ENCODE measurements around the gene CCNG1.
"Not testable (repeated sequence)": the region's sequence is repeated elsewhere in the genome, so short reads cannot be mapped to it uniquely, and the experiment has no call there.

The CCNG1 gene

DNA sequence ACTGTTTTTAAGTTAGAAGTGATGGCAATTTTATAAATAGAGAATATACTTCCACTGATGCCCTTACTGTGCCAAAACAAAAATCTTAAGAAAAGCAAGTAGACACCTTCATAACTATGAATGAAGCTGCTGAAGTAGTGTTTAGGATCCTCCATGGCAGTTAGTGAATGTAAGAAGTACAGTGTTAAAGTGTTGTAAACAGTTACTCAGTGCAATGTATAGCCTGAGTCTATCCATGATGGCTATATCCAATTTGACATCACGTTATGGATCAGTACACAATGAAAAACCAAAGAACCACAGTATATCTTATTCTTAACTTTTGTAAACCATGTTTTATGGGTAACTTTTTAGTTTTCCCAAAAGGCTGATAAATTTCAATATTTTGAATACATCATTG is 7.1 kb downstream of the CCNG1 start:
- DNase-seq (ENCODE audit: low read depth): no peak

DNA sequence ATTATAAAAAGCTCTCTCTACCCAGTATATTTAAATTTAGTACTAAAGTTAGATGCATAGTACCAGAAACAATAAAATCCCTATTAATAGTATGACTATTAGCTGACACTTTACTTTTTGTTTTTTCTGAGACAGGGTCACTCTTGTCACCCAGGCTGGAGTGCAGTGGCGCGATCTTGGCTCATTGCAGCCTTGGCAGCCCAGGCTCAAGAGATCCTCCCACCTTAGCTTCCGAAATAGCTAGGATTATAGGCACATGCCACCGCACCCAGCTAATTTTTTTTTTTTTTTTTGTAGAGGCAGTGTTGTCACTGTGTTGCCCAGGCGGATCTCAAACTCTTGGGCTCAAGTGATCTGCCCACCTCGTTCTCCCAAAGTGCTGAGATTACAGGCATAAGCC is 8.0 kb downstream of the CCNG1 start:
- DNase-seq (ENCODE audit: low read depth): no peak

DNA sequence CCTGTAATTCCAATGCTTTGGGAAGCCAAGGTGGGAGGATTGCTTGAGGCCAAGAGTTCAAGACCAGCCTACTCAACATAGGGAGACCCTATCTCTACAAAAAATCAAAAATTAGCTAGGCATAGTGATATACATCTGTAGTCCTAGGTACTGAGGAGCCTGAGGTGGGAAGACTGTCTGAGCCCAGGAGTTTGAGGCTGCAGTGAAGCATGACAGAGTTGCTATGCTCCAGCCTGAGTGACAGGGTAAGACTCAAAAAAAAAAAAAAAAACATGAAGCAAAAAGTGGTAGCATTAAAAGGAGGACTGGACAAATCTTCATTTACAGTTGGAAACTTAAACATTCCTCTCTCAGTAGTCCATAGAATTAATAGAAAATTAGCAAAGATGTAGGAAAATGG is 9.8 kb downstream of the CCNG1 start:
- DNase-seq (ENCODE audit: low read depth): no peak

DNA sequence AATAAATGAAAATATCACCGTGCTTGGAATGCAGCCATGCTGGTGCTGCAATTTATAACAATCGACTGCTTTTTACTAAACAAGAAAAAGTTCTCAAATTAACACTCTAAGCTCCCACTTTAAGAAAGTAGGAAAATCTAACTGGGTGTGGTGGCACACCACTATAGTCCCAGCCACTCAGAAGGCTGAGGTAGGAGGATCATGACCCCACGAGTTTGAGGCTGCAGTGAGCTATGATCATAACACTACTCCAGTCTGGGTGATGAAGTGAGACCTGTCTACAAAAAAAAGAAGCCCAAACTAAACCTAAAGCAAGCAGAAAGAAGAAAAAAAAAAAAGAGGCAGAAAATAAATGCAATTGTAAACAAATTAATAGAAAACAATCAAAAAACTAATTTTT is 10.5 kb downstream of the CCNG1 start:
- DNase-seq (ENCODE audit: low read depth): no peak

DNA sequence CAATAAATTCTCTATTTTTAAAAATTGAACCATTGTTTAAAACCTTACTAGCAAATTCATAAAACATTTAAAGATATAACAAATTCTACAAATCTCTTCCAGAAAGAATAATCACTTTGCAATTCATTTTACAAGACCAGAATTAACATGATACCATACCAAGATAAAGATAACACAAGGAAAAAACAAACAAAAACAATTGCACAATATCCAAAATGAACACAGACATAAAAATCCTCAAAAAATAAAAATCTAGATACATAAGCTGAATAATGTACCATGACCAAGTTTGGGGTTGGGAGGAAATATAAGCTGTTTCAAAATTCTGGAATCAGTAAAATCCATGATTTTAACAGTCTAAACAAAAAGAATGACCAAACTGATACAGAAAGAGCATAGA is 11.1 kb downstream of the CCNG1 start:
- DNase-seq (ENCODE audit: low read depth): no peak

DNA sequence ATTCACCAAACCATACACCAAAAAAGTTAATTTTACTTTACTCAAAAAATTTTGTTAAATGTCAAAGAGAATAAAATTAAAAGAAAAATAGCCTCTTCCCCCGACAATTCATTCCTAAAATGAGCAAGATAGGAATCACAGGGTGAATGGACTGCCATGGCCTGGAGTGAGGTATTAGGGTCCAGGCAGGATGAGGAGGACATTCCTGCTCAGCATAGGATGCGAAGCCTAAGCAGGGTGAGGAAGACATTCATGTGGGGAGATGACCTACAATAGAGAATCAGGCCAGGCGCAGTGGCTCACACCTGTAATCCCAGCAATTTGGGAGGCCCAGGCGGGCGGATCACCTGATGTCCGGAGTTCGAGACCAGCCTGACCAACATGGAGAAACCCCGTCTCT is 14.1 kb downstream of the CCNG1 start:
- DNase-seq (ENCODE audit: low read depth): no peak

DNA sequence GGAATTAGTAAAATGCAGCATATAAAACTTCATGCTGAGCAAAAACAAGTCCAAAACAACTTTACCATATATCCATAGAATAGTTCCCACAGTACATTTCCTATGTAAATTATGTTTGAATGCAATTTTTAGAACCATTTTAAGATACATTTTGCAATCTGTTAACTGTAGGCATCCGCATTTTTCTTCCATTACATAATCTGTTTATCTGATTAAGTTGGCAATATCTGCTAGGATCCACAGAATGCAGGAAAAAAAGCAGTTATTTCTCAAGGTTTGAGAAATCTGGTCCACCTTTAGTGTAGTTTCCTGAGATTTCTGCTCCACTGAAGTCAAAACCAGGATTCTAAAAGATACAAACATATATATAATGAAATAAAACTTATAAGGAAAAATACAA is 16.3 kb downstream of the CCNG1 start:
- DNase-seq (ENCODE audit: low read depth): no peak

DNA sequence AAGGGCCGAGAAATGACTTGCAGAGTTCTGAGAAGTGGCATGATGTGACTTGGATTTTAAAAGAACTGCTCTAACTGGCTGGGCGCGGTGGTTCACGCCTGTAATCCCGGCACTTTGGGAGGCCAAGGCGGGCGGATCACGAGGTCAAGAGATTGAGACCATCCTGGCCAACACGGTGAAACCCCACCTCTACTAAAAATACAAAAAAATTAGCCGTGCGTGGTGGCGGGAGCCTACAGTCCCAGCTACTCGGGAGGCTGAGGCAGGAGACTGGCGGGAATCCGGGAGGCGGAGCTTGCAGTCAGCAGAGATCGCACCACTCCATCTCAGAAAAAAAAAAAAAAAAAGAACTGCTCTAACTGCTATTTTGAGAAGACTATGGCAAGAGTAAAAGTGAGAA is 18.0 kb downstream of the CCNG1 start:
- not testable (repeated sequence) for DNase-seq (ENCODE audit: low read depth)

DNA sequence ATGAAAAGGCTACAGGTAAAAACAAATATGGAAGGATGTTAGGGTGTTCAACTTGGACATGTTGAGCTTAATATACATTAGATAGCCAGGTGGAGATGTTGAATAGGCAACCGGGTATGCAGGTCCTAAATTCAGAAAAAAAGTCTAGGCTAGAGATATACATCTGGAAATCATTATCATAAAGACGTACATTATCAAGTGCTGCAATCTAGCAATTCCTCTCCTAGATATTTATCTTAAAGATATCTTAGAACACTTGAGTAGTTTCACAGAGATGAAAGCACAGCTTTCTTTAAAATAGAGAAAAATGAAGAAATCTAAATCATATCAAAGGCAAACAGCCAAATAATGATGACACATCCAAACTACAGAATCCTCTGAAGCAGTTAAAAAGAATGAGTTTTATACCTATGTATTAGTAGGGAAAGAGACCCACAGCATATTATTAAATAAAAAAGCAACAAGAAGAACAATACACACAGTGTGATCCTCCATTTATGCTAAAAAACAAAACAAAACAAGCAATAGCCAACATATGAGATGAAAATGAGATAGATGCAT is 18.7 kb downstream of the CCNG1 start:
- DNase-seq (ENCODE audit: low read depth): no peak

DNA sequence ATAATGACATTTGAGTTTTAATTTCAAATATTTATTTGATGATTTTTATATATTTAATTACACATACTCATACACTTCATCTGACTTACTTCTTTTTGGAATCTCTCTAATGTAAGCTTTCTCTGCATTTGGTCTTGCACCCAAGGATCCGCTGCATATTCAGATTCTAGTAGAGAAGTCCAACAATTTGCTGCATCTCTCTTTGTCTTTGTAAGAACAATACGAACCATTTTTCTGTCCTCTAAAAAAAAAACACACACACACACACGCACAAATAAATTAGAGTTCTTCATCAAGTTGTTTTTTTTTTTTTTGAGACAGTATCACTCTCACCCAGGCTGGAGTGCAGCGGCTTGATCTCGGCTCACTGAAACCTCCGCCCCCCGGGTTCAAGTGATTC is 19.4 kb downstream of the CCNG1 start:
- DNase-seq (ENCODE audit: low read depth): no peak

DNA sequence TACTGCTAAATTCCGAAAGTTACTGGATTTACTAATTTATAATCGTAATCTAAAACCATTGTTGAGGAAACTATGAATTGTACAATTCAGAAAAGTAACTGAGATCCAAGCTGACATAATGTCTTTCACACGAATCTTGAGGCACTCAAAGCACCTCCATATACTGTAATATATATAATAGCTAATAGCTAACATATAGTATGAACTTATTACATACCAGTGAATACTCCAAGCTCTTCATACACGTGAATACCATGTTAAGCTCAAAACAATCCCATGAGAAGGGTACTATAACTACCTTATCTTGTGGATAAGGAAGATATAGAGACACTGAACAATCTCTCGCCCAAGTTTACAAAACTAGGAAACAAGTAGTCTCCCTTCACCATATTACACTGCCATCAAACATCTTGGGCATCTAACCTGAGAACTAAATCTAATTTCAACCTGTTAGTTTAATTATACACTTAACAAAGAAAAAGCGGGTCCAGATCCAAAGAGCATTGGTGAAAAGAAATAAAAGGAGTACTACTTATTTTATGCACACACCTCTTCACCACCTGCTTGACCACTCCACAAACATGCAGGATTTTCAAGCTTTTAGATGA is 21.5 kb downstream of the CCNG1 start:
- no peak for DNase-seq (ENCODE audit: low read depth)

DNA sequence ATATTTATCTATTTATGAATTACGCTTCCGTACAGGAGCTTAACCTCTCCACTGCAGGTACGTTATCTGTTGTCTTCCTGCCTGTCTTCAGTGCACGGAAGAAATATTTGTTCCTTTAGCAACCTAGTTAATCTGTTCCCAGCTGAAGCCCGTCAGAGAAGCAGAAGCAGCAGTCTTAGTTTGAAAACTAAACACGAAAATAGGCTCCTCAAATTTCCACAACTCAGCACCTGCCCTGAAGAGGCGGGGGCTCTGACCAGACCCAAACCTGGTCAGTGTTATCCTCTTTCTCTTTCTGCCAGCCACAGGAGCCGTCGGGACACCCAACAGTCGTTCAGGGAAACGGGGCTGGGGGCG is 22.0 kb downstream of the CCNG1 start:
- DNase-seq (ENCODE audit: low read depth): no peak

DNA sequence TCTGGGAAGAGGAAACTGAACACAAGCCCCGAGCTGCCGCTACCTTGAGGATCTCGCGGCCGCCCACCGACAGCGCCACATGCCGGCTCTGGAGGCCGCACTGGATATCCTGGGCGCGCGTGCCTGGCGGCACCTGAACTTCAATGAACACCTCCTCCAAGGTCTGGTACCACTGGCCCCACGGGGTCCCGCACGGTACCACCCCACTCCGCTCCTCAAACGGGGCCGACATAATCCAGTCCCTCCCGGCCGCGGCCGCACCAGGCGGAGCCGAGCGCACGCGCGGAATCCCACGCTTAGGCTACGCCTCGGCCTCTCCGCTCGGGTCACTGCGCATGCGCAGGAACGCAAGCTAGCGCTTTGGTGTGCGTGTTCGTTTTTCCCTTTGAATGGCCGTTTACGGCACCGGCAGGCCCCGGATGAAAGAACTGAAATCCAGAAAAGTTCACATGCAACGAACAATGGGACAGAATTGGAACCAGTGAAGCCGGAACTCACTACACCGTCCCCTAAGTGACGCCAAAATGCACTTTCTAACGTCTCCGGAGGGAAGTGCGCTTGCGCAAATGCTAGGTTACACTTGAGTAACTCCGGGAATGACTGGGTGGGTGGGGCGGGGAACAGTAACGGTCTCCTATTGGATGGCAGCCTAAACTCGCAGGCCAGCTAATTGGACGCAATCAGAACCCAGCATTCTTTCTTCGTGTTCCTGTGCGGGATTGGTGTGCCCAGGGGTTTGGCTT is 22.6 kb downstream of the CCNG1 start, which contains the start of gene NUDCD2:
NUDCD2 (minus strand) TSS at position 284 of the 743 bp plus-strand sequence; CDS start at position 232, 52 bp downstream.
- DNase-seq (ENCODE audit: low read depth): peak; percentile 94

DNA sequence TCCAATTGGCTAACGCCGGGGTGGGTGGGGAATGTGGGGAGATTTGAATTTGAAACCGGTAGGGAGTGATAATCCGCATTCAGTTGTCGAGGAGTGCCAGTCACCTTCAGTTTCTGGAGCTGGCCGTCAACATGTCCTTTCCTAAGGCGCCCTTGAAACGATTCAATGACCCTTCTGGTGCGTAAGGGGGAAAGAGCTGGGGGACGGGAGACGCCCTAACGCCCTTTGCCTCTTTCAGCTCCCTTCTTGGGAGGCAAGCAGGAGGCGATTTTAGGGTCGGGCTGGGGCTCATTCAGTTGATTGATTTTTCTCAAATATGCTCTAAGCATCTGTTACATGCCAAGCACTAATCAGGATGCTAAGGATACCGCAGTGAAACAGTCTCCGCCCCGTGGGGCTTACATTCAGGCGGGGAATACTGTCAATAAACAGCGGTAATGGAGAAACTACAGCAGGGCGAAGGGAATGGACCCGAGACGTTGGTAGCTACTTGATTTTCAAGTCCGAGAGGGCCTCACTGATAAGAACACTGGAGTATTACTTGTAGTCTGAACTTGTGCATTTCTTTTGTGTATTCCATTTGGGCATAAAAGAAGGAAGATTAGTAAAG is 23.3 kb downstream of the CCNG1 start, which contains the start of gene HMMR:
HMMR (plus strand) TSS at position 71 of the 610 bp plus-strand sequence; CDS start at position 132, 61 bp downstream.
- no peak for DNase-seq (ENCODE audit: low read depth)

DNA sequence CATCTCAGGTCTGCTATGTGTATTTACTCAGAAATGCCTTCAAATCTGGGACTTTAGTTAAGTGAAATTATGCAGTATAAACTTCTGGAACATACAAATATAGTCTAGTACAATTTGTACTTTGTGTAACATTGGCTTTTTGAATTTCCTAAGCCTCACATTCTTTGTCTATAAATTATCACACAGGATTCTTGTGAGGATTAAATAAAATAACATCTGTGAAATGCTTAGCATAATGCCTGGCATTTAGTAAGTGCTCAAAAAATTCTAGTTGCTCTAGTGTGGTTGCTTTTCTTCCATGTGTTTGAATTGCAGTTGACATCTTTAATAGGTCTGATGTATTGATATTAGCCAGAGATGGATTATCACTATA is 25.7 kb downstream of the CCNG1 start:
- DNase-seq (ENCODE audit: low read depth): no peak

DNA sequence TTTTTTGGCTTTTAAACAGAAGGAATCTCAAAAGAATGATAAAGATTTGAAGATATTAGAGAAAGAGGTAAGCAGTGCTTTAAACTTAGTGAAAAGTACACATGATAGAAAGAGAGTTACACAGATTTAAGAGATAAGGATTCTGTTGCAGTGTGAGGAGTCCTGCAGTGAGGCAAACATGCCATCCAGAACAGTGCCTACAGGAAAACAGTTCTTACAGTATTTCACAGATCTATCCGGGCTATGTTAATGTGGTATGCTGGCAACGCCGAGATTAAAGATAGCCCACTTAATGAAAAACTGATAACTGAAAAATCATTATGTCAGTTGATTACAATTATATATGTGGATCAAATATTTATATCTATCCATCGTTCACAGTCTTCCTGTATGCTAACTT is 30.3 kb downstream of the CCNG1 start:
- no peak for DNase-seq (ENCODE audit: low read depth)

DNA sequence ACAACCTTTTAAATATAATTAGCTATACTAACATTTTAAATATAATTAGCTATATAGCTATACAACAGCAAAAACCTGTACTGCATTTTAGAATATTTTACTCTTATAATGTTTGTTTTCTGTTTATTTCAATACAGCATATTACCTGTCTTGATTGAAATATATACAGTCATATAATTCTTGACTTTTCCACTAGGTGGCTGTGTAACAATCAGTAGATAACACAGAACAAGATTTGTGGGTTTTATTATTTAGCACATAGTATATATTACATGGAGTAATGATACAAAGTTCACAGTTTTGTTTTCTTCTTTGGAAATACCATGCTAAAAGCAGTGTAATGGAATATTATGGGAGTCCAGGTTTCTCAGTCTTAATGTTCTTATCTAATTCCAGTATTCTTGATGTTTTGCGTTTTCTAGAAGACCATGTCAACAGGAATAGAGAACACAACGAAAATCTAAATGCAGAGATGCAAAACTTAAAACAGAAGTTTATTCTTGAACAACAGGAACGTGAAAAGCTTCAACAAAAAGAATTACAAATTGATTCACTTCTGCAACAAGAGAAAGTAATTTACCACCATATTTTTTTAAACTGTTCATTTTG is 36.3 kb downstream of the CCNG1 start:
- DNase-seq (ENCODE audit: low read depth): no peak

DNA sequence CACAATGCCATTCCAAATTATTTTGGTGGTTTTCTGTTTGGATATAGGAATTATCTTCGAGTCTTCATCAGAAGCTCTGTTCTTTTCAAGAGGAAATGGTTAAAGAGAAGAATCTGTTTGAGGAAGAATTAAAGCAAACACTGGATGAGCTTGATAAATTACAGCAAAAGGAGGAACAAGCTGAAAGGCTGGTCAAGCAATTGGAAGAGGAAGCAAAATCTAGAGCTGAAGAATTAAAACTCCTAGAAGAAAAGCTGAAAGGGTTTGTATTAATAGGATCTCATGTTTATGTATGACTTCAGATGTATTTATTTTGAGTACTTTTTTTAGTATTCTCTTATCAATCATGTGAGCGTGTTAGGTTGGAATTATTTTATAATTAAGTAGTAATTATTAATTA is 38.0 kb downstream of the CCNG1 start:
- no peak for DNase-seq (ENCODE audit: low read depth)

DNA sequence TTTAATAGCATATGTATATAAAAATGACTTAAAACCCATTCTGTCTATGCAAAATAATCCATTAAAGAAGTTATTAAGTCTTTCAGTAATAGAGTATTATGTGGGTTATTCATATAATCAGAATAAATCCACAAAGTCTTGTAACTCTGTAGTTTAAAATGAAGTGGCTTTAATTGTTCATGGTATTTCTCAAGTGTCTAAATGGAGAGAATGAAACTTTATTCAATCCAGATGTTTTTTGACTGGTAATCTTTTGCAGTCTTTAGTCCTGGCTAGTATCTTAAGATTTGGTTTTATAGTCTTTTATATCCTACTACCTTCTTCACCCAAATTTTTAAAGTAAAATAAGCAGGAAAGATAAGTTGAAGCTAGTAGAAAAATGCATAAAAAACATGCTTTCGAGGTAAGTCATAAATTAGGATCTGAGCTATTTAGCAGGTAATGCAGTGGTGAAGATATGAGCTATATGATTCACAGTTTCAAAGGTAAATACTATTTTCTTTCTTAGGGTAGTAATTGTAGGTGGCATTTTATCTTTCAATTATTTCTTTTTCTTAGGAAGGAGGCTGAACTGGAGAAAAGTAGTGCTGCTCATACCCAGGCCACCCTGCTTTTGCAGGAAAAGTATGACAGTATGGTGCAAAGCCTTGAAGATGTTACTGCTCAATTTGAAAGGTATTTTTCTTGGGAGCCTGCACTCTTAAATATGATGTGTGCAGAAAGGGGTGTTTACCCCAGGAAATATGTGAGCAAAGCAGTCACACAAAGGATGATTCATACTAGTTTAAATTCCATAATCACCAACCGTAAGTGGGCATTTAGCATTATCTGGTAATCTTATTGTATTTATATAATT is 41.0 kb downstream of the CCNG1 start:
- DNase-seq (ENCODE audit: low read depth): no peak

DNA sequence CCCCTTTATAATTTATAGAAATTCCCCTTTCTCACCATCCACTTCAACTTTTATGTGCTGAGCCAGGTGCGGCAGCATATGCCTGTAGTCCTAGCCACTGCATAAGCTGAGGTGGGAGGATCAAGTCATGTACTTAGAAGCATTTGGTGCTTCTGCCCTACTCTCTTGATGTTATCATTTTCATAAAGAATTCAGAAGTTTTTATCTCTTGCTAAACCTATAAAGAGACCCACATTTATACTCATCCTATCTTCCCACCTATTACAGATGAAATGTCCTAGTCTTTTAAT is 41.5 kb downstream of the CCNG1 start:
- DNase-seq (ENCODE audit: low read depth): no peak

DNA sequence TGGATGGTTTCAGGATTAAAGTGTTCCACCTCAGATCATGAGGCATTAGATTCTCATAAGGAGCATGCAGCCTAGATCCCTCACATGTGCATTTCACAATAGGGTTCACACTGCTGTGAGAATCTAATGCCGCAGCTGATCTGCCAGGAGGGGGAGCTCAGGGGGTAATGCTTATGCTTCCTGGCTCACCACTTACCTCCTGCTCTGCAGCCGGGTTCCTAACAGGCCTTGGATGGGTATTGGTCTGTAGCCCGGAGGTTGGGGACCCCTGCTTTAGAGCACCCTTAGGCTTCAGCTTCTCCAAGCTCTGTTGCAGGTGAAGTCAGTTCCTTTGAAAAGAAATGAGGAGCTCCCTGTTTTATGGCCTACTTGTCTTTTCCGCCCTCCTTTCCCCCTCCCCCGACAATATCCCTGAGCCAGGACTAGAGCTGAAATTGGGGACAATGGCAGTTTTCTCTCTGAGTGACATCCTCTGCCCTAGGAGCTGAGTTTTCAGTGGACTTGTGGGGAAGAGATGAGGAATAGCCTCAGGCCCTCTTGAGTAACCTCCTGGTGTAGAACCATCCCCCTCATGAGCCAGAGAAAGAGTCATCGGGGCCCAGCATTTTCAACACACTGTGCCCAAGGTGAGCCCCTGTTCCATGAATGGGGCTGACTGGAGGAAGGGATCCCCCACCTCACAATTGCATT is 51.8 kb downstream of the CCNG1 start:
- DNase-seq (ENCODE audit: low read depth): no peak

DNA sequence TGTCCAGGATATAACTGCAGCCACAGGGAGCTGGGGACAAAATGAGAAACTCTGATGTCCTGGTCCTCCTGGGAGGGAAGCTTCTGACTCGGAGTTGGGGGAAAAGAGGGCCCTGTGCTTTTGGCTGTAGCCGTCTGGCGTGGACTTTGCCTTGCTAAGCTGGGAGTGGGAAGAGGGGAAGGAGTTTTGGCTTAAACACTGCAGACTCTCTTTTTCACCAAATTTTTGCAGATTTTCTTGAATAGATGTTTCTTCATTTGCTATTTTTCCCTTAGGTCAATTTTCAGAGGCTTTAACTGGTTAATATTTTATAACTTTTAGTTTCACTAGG is 52.3 kb downstream of the CCNG1 start:
- DNase-seq (ENCODE audit: low read depth): no peak
